Tibial nerve (tissue), 4 donors: ENCODE measurements around the gene ELL. TPM values are rescaled to one million over a fixed set of nuclear protein-coding genes. Genes with fewer than 3 reads are reported as not detected.

ENCODE experiments used
- DNase-seq, 2 donors: peaks; one replicate each; pipeline ENCODE4 v3.0.0-alpha.2; 2019; ENCODE audit warnings: low spot score in 2 of 2
- H3K27ac ChIP-seq, 4 donors: fragments of 200-600 bp; sonication (generic) in 3 of 4; one replicate each; pipeline ENCODE4 v1.5.1; 2017 to 2019; ENCODE audit warnings: mild to moderate bottlenecking in 1 of 4
- H3K27me3 ChIP-seq, 2 donors: fragments of 200-600 bp; sonication (generic) in 1 of 2; one replicate each; pipeline versions ENCODE4 v1.5.1 to v1.6.0; 2017 to 2019
- H3K36me3 ChIP-seq, 3 donors: fragments of 200-600 bp; sonication (generic); one replicate each; pipeline ENCODE4 v1.5.1; 2018 to 2019
- H3K4me1 ChIP-seq, 4 donors: fragments of 200-600 bp; sonication (generic) in 3 of 4; one replicate each; pipeline ENCODE4 v1.5.1; 2017 to 2019
- H3K4me3 ChIP-seq, 4 donors: fragments of 200-600 bp; sonication (generic) in 3 of 4; one replicate each; pipeline ENCODE4 v1.5.1; 2017 to 2019; ENCODE audit warnings: mild to moderate bottlenecking in 1 of 4, moderate library complexity in 1 of 4
- H3K9me3 ChIP-seq, 4 donors: fragments of 200-600 bp; sonication (generic) in 3 of 4; one replicate each; pipeline ENCODE4 v1.5.1; 2017 to 2019
- EP300 ChIP-seq, 2 donors: sonication (generic); formaldehyde crosslinking; IDR thresholded peaks; one replicate each; pipeline ENCODE4 v1.6.1; 2017; ENCODE audit warnings: antibody characterized with exemption in 2 of 2, mild to moderate bottlenecking in 1 of 2
- POLR2A ChIP-seq, 2 donors: fragments of 450-650 bp; IDR thresholded peaks; one replicate each; pipeline ENCODE4 v1.6.1; 2017; ENCODE audit warnings: antibody characterized with exemption in 2 of 2, mild to moderate bottlenecking in 2 of 2, moderate library complexity in 2 of 2
- WGBS, 2 donors: methylation state at CpG; one replicate each; pipeline ENCODE4 v1.1.5; 2018; 5-methylcytosine and 5-hydroxymethylcytosine counted together
- total RNA-seq, 4 donors: library from RNA; depleted of rRNA; stranded (reverse); fragments of >200 nt; gene quantifications; one replicate each; pipeline ENCODE4 v1.1.0, GENCODE V29; 2016
- TF ChIP-seq, protein P1 (sequence below), 5 experiments: fragments of 200-600 bp in 3 of 5; fragments of 450-650 bp in 2 of 5; sonication (generic) in 3 of 5; IDR thresholded peaks; one replicate each; pipeline ENCODE4 v1.5.1; 2016 to 2019; ENCODE audit warnings: antibody characterized with exemption in 5 of 5, mild to moderate bottlenecking in 3 of 5, moderate library complexity in 2 of 5

ELL gene
- total RNA-seq, 4 donors from 2014 or later = 13.8 to 45.9 (median 26.0) TPM

DNA sequence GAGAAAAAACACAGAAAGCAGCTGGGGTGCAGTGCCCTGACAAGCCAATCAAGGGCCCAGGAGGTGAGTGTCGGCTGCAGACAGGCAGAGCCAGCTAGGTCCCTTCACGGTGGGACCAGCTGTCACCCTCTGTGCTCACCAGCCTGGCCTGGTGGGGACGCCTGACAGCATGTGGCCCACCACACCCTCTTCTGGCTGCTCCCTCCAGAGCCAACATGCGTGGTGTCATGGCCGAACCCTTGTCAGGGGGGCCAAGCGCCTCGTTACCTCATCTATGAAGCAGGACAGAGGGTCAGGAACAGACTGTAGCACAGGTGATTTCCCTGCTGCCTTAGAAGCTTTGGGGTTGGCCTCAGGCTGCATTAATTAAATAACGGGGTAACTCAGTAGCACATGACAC is 43.9 kb downstream of the ELL start:
- no peak overlapping the region for H3K4me3 ChIP-seq
- H3K36me3 ChIP-seq = peaks cover 0 to 8% (median 0%) of the 10 kb centered on the region in 3 donors
- peaks cover 0 to 88% (median 44%) of the 10 kb centered on the region in 4 donors for H3K4me1 ChIP-seq
- no peaks in the 10 kb centered on the region for H3K27me3 ChIP-seq
- peak overlapping the region in 3 of 4 donors; percentile 72 to 88 (median 86) for H3K27ac ChIP-seq
- no peaks in the 10 kb centered on the region for H3K9me3 ChIP-seq
- WGBS, 2 donors = 79 to 81% methylated on average over 7 to 8 of the region's 8 CpGs
- DNase-seq = no peak
- TF ChIP-seq, protein P1, sequence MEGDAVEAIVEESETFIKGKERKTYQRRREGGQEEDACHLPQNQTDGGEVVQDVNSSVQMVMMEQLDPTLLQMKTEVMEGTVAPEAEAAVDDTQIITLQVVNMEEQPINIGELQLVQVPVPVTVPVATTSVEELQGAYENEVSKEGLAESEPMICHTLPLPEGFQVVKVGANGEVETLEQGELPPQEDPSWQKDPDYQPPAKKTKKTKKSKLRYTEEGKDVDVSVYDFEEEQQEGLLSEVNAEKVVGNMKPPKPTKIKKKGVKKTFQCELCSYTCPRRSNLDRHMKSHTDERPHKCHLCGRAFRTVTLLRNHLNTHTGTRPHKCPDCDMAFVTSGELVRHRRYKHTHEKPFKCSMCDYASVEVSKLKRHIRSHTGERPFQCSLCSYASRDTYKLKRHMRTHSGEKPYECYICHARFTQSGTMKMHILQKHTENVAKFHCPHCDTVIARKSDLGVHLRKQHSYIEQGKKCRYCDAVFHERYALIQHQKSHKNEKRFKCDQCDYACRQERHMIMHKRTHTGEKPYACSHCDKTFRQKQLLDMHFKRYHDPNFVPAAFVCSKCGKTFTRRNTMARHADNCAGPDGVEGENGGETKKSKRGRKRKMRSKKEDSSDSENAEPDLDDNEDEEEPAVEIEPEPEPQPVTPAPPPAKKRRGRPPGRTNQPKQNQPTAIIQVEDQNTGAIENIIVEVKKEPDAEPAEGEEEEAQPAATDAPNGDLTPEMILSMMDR (IDR thresholded peaks at IDR 0.05) = no peak
- TF ChIP-seq EP300 (IDR thresholded peaks at IDR 0.05) (no peak), POLR2A (IDR thresholded peaks at IDR 0.05) (no peak)

DNA sequence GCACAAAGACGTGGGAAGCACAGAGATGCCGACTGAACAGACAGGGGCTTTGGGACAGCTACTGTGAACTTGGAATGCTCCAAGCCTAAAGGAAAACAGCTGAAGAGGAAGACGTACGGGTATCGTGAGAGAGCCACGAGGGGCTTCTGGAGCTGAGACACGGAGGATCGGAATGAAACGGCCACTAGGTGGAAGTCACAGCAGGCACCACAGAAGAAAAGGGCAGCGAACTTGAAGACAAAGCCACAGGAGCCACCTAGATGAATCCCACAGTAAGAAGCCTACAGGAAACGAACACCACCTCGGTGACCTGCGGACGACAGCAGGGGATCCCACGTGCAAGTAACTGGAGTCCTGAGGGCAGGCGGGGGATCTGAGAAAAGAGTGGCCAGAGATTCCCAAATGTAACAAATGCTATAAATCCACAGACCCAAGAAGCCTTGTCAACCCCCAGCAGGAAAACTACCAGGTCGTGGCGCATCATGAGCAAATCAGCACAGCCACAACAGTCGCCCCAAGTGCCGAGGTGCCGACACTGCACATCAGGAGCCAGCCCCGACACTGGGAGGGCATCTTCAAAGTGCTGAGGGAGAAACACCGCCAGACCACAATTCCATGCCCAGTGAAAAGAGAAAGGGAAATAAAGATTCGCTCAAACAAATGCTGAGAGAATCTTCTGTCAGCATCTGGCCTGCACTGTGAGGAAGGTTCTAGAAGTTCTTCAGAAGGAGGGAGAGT is 44.7 kb downstream of the ELL start:
- H3K4me1 ChIP-seq = peaks cover 0 to 81% (median 43%) of the 10 kb centered on the region in 4 donors
- WGBS, 2 donors = 70 to 75% methylated on average over 24 of the region's 24 CpGs
- H3K27ac ChIP-seq = peak overlapping the region in 3 of 4 donors; percentile 72 to 88 (median 86)

DNA sequence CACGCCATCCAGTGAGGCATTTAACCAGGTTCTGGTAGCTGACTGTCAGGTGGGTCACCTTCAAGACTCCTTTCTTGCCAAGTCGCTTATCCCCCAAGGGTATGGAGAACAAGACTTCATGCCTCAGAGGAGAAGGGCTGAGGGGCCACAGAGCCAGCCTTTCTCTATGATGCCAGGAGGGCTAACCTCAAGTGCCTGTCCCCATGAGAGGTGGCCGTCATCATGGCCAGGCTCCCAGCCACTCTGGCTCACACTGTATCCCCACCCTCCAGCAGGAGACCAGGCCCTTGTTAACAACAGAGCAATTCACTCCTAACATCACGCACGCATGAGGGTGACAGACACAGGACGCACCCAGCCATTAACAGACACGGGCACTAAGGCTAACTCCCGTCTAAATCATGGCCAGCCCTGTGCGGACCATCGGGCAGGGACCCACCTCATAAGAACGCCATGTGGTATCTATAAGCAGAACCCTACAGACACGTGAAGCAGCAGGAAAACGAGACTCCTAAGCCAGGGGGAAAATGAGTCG is 45.3 kb downstream of the ELL start:
- WGBS, 2 donors = 77 to 85% methylated on average over 10 to 13 of the region's 14 CpGs

More for the DNA sequence above, 44.7 kb downstream of the ELL start:
- Histone ChIP-seq H3K9me3 (no peaks in the 10 kb centered on the region), H3K27me3 (no peaks in the 10 kb centered on the region), H3K36me3 (peaks cover 0 to 15% (median 0%) of the 10 kb centered on the region in 3 donors), H3K4me3 (no peak overlapping the region)
- DNase-seq = no peak
- TF ChIP-seq EP300 (IDR thresholded peaks at IDR 0.05) = no peak
- TF ChIP-seq, protein P1 (IDR thresholded peaks at IDR 0.05) = peak in 1 of 5 experiments; percentile 15

DNA sequence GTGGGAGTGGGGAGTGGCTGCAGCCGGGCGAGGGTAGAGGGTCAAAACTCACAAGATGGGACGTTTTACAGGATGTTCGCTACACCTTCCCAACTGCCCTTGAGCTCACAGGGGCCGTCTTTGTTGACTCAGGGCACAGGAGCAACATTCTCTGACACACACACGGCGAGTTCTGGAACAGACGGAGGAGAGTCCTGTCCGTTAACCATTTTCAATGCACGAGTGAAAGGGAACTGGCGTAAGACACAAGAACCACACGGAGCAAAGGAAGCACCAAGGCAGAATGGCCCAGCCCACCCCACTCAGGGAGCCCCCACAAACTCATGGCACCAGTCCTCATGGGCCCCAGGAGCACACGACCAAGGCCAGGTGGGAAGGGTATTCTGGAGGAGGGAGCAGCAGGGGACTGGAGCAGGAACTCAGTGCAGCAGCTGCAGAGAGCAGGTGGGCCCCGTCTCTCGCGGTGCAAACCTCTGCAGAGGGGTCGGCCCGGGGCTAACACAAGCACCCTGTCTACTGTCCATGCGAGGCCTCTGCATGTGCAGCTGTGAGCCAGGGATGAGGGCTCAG is 46.0 kb downstream of the ELL start:
- no peak overlapping the region for H3K4me3 ChIP-seq
- H3K9me3 ChIP-seq = no peaks in the 10 kb centered on the region
- no peaks in the 10 kb centered on the region for H3K27me3 ChIP-seq
- H3K36me3 ChIP-seq = peaks cover 0 to 21% (median 0%) of the 10 kb centered on the region in 3 donors
- no peak for DNase-seq
- H3K4me1 ChIP-seq = peaks cover 0 to 76% (median 42%) of the 10 kb centered on the region in 4 donors
- TF ChIP-seq EP300 (IDR thresholded peaks at IDR 0.05) = no peak
- no peak for TF ChIP-seq POLR2A (IDR thresholded peaks at IDR 0.05)
- H3K27ac ChIP-seq = peak overlapping the region in 2 of 4 donors; percentile 86 to 88
- WGBS, 2 donors = 74 to 80% methylated on average over 18 to 19 of the region's 19 CpGs

More for the DNA sequence above, 45.3 kb downstream of the ELL start:
- H3K4me3 ChIP-seq = no peak overlapping the region
- no peaks in the 10 kb centered on the region for H3K9me3 ChIP-seq
- no peak for TF ChIP-seq EP300 (IDR thresholded peaks at IDR 0.05)
- TF ChIP-seq POLR2A (IDR thresholded peaks at IDR 0.05) = no peak
- TF ChIP-seq, protein P1 (IDR thresholded peaks at IDR 0.05) = no peak
- no peak for DNase-seq
- peaks cover 0 to 20% (median 0%) of the 10 kb centered on the region in 3 donors for H3K36me3 ChIP-seq
- peak overlapping the region in 3 of 4 donors; percentile 72 to 88 (median 86) for H3K27ac ChIP-seq
- no peaks in the 10 kb centered on the region for H3K27me3 ChIP-seq
- peaks cover 0 to 81% (median 43%) of the 10 kb centered on the region in 4 donors for H3K4me1 ChIP-seq

DNA sequence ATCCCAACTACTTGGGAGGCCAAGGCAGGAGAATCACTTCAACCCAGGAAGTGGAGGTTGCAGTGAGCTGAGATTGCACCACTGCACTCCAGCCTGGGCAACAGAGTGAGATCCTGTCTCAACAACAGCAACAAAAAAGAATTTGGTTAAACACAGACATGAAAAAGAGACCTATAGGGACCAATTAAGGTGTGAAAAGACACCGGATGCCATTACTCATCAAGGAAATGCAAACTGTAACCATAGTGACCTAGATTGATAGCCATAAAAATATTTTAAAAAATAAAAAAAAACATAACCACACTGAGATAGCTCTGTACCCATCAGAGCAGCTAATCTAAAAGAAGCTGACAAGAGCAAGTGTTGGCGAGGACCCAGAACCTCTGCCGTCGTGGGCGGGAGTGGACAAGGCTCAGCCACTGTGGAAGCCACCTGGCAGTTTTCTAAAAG is 46.8 kb downstream of the ELL start:
- Histone ChIP-seq H3K4me1 (peaks cover 0 to 75% (median 42%) of the 10 kb centered on the region in 4 donors), H3K9me3 (no peaks in the 10 kb centered on the region), H3K27me3 (no peaks in the 10 kb centered on the region), H3K27ac (peak overlapping the region in 2 of 4 donors; percentile 13 to 22), H3K36me3 (peaks cover 0 to 24% (median 0%) of the 10 kb centered on the region in 3 donors), H3K4me3 (no peak overlapping the region)
- WGBS, 2 donors = 81% methylated on average over 5 of the region's 5 CpGs
- no peak for DNase-seq
- TF ChIP-seq EP300 (IDR thresholded peaks at IDR 0.05) (no peak), POLR2A (IDR thresholded peaks at IDR 0.05) (no peak)
- TF ChIP-seq, protein P1 (IDR thresholded peaks at IDR 0.05) = no peak
